GM12872 (cell line): ENCODE data around the gene LYSMD3.

ENCODE experiments used
- CTCF ChIP-seq: IDR thresholded peaks from 3 replicates; pipeline ENCODE4 v1.5.1; 2011; ENCODE audit warnings: low read depth, mild to moderate bottlenecking, low read length, moderate library complexity; ENCODE audit not compliant: insufficient read depth

The LYSMD3 gene

GRCh38 chr5:90479611-90480385, 49.6 kb downstream of the LYSMD3 start:
- no peak for TF ChIP-seq CTCF

- TF ChIP-seq CTCF, result no peak
Measured at GRCh38 chr5:90477621-90478215, 51.7 kb downstream of the LYSMD3 start.

- no peak for TF ChIP-seq CTCF
Measured at GRCh38 chr5:90477073-90477472, 52.3 kb downstream of the LYSMD3 start.

- TF ChIP-seq CTCF, result no peak
Measured at GRCh38 chr5:90476391-90476790, 53.0 kb downstream of the LYSMD3 start.

GRCh38 chr5:90475436-90475980, 53.9 kb downstream of the LYSMD3 start:
- TF ChIP-seq CTCF, result no peak

- peak; percentile 61 for TF ChIP-seq CTCF
Measured at GRCh38 chr5:90474235-90475107, 54.9 kb downstream of the LYSMD3 start, which contains the start of the genes MBLAC2 and POLR3G. TSS of gene MBLAC2 (minus strand) at chr5:90474771. CDS start at chr5:90474292, 479 bp downstream. TSS of gene POLR3G (plus strand) at chr5:90474864. CDS start at chr5:90485568, 10,704 bp downstream.
